Endothelial cell of umbilical vein (primary cell): Measurements from ENCODE around the gene LRRC46. TPM values are rescaled to one million over a fixed set of nuclear protein-coding genes. Genes with fewer than 3 reads are reported as not detected.

Source experiments
- BruUV-seq: library from RNA; stranded (reverse); fragments of 400-500 nt; replicated peaks from 2 replicates; lab custom pipeline; 2021; lab: Mats Ljungman, UMichigan
- CTCF ChIA-PET: fragments of 300-600, 350-600 bp; sonication (Branson Sonifier 250); formaldehyde crosslinking; loops from one replicate; lab custom pipeline; 2021; ENCODE audit warnings: antibody characterized with exemption, inconsistent platforms; lab: Charles Lee
- POLR2A ChIA-PET: fragments of 300-600, 350-600 bp; sonication (Branson Sonifier 250); formaldehyde crosslinking; loops from one replicate; lab custom pipeline; 2021; ENCODE audit warnings: antibody characterized with exemption, inconsistent platforms; lab: Charles Lee
- DNase-seq: peaks from one replicate; pipeline ENCODE4 v3.0.0-alpha.2; 2011; ENCODE audit warnings: low read depth, low spot score
- FAIRE-seq: peaks from 2 replicates; lab custom pipeline; 2011; peaks lifted over from hg19 to GRCh38; lab: Jason Lieb, UNC
- H2AFZ ChIP-seq: 2 replicates; pipeline ENCODE4 v1.6.0; 2012; ENCODE audit warnings: low read depth, low read length, control low read depth, inconsistent platforms
- H3K27ac ChIP-seq: 2 replicates; pipeline ENCODE4 v1.5.1; 2011; ENCODE audit warnings: low read depth, mild to moderate bottlenecking, control low read depth, low read length, moderate library complexity; ENCODE audit not compliant: insufficient read depth
- H3K27me3 ChIP-seq, 2 experiments: 2 replicates each; pipeline versions ENCODE4 v1.6.0 to v1.6.1; 2011; ENCODE audit warnings: low read length in 2 of 2, mixed read lengths in 1 of 2; ENCODE audit not compliant: control insufficient read depth in 2 of 2, insufficient read depth in 2 of 2
- H3K36me3 ChIP-seq, 2 experiments: 2 replicates in 1 of 2; 3 replicates in 1 of 2; pipeline ENCODE4 v1.5.1; 2011; ENCODE audit warnings: low read length in 2 of 2, mild to moderate bottlenecking in 1 of 2, moderate library complexity in 1 of 2; ENCODE audit not compliant: control insufficient read depth in 2 of 2, insufficient read depth in 2 of 2; ENCODE audit errors: extremely low read depth in 1 of 2
- H3K4me1 ChIP-seq: 3 replicates; pipeline ENCODE4 v1.5.1; 2011; ENCODE audit warnings: mild to moderate bottlenecking, low read length; ENCODE audit not compliant: control insufficient read depth, insufficient read depth; ENCODE audit errors: extremely low read depth
- H3K4me2 ChIP-seq: 2 replicates; pipeline ENCODE4 v1.6.1; 2011; ENCODE audit warnings: low read length, control low read depth, mixed read lengths; ENCODE audit not compliant: insufficient read depth
- H3K4me3 ChIP-seq, 3 experiments: fragments of 200-600 bp in 1 of 3; sonication (generic), shearing (Covaris generic) in 1 of 3; replicated peaks in 1 of 3; 2 replicates each; pipeline ENCODE4 v1.5.1; 2011 to 2016; ENCODE audit warnings: control low read depth in 3 of 3, low read length in 3 of 3, mild to moderate bottlenecking in 2 of 3, inconsistent platforms in 1 of 3, low read depth in 1 of 3, moderate library complexity in 1 of 3; ENCODE audit not compliant: insufficient read depth in 1 of 3
- H3K79me2 ChIP-seq: 2 replicates; pipeline ENCODE4 v1.6.0; 2012; ENCODE audit warnings: low read length, inconsistent platforms; ENCODE audit not compliant: control insufficient read depth, insufficient read depth
- H3K9ac ChIP-seq: replicated peaks from 2 replicates; pipeline ENCODE3; 2011; ENCODE audit warnings: low read length, control low read depth; ENCODE audit not compliant: insufficient read depth; ENCODE audit errors: extremely low read depth
- H3K9me1 ChIP-seq: replicated peaks from 3 replicates; pipeline ENCODE4 v1.6.0; 2011; ENCODE audit warnings: mild to moderate bottlenecking, low read length; ENCODE audit not compliant: control insufficient read depth, insufficient read depth; ENCODE audit errors: extremely low read depth
- H3K9me3 ChIP-seq: replicated peaks from 2 replicates; pipeline ENCODE4 v1.5.1; 2012; ENCODE audit warnings: low read length, inconsistent platforms; ENCODE audit not compliant: control insufficient read depth, insufficient read depth
- H4K20me1 ChIP-seq: replicated peaks from 2 replicates; pipeline ENCODE3; 2011; ENCODE audit warnings: mild to moderate bottlenecking, low read length; ENCODE audit not compliant: control insufficient read depth, insufficient read depth; ENCODE audit errors: extremely low read depth
- FOS ChIP-seq: IDR thresholded peaks from 2 replicates; pipeline ENCODE4 v1.6.1; 2011; ENCODE audit warnings: mild to moderate bottlenecking, low read length, moderate library complexity, borderline replicate concordance; ENCODE audit not compliant: insufficient read depth
- GATA2 ChIP-seq: IDR thresholded peaks from 2 replicates; pipeline ENCODE4 v1.7.0; 2011; ENCODE audit warnings: low read depth, mild to moderate bottlenecking, moderate library complexity, mixed read lengths, low read length; ENCODE audit not compliant: insufficient read length, insufficient read depth
- JUN ChIP-seq: IDR thresholded peaks from 2 replicates; pipeline ENCODE4 v1.6.1; 2011; ENCODE audit warnings: borderline replicate concordance, low read depth; ENCODE audit not compliant: insufficient read length, insufficient read depth
- MYC ChIP-seq: IDR thresholded peaks from one replicate; pipeline ENCODE4 v1.6.1; 2011; ENCODE audit warnings: mild to moderate bottlenecking, low read depth, low read length
- POLR2A ChIP-seq: IDR thresholded peaks from 2 replicates; pipeline ENCODE4 v1.6.1; 2012; ENCODE audit warnings: low read depth, mild to moderate bottlenecking, control low read depth, low read length
- POLR2AphosphoS5 ChIP-seq: IDR thresholded peaks from 2 replicates; pipeline ENCODE4 v1.6.1; 2012; ENCODE audit warnings: low read depth, mild to moderate bottlenecking, control low read depth, low read length, moderate library complexity; ENCODE audit not compliant: insufficient read depth
- dilution Hi-C: fragments of 300-500 bp; cut with MboI; formaldehyde crosslinking; loops from one replicate; pipeline ENCODE4 v1.15.0; 2019; ENCODE audit warnings: low sequenced_read_pairs; ENCODE audit not compliant: extremely low pct_ligation_motif_present
- intact Hi-C: fragments of 100-400 bp; cut with micrococcal nuclease; formaldehyde crosslinking; loops from one replicate; pipeline ENCODE4 v1.10.0; 2022
- polyA plus RNA-seq, 4 experiments: library from polyadenylated mRNA; depleted of rRNA in 3 of 4; stranded (reverse) in 3 of 4; unstranded in 1 of 4; fragments of >200 nt; gene quantifications; 2 replicates each; pipeline versions ENCODE4 v1.2.1 to v1.2.3, GENCODE V29; 2011 to 2012; ENCODE audit warnings: missing spikeins in 1 of 4
- total RNA-seq: library from RNA; stranded (reverse); gene quantifications from 2 replicates; pipeline ENCODE4 v1.2.3, GENCODE V29; 2021
- TF ChIP-seq, protein P1 (sequence below), 2 donors: IDR thresholded peaks; 1 replicate in 1 of 2; 2 replicates in 1 of 2; pipeline ENCODE4 v1.5.1; 2011; ENCODE audit warnings: low read length in 2 of 2, mild to moderate bottlenecking in 2 of 2, moderate library complexity in 2 of 2, control low read depth in 1 of 2, inconsistent platforms in 1 of 2, low read depth in 1 of 2; ENCODE audit not compliant: insufficient read depth in 1 of 2; ENCODE audit errors: extremely low read depth in 1 of 2

Gene LRRC46
- total and polyA plus RNA-seq, 2 donors (not counting 3 experiments of a cell fraction or from before 2014, with no cell fraction given) = 0.36 to 0.42 TPM

GRCh38 chr17:47840001-47840741 lies 8.7 kb downstream of the LRRC46 start:
- Histone ChIP-seq H3K4me2 (peak overlapping the region; percentile 45), H3K9me1 (no peaks in the 10 kb centered on the region), H4K20me1 (no peaks in the 10 kb centered on the region), H3K9ac (no peak overlapping the region), H3K27ac (no peak overlapping the region), H3K9me3 (no peaks in the 10 kb centered on the region), H3K36me3 (peaks cover 0 to 4% of the 10 kb centered on the region in 2 experiments), H3K4me3 (peak overlapping the region in 2 of 3 experiments; percentile 65 to 86), H3K27me3 (no peaks in the 10 kb centered on the region), H2AFZ (peak overlapping the region; percentile 95), H3K79me2 (no peaks in the 10 kb centered on the region), H3K4me1 (peaks cover 8% of the 10 kb centered on the region)
- ChIA-PET CTCF (interaction anchor here (0.6 to 5.3 kb wide), 10 partner anchors 9 to 178 kb away, joined by 4 to 162 read pairs (median 10); partner anchors contain the start of genes LRRC46, MRPL10, SP2 and SP6), POLR2A (interaction anchor here (0.6 to 1.0 kb wide), 2 partner anchors 9 to 56 kb away, joined by 3 to 5 read pairs; partner anchors contain the start of genes LRRC46, MRPL10 and SP2)
- no TSS peak for BruUV-seq
- TF ChIP-seq FOS = no peak
- no peak for TF ChIP-seq POLR2AphosphoS5
- TF ChIP-seq JUN = no peak
- TF ChIP-seq POLR2A = no peak
- TF ChIP-seq, protein P1, sequence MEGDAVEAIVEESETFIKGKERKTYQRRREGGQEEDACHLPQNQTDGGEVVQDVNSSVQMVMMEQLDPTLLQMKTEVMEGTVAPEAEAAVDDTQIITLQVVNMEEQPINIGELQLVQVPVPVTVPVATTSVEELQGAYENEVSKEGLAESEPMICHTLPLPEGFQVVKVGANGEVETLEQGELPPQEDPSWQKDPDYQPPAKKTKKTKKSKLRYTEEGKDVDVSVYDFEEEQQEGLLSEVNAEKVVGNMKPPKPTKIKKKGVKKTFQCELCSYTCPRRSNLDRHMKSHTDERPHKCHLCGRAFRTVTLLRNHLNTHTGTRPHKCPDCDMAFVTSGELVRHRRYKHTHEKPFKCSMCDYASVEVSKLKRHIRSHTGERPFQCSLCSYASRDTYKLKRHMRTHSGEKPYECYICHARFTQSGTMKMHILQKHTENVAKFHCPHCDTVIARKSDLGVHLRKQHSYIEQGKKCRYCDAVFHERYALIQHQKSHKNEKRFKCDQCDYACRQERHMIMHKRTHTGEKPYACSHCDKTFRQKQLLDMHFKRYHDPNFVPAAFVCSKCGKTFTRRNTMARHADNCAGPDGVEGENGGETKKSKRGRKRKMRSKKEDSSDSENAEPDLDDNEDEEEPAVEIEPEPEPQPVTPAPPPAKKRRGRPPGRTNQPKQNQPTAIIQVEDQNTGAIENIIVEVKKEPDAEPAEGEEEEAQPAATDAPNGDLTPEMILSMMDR (IDR thresholded peaks at IDR 0.05; ENCODE audit: extremely low read depth in 1 of 2, insufficient read depth in 1 of 2, low read depth in 1 of 2, low read length in 2 of 2) = no peak
- no peak for TF ChIP-seq GATA2
- TF ChIP-seq MYC = no peak
- intact Hi-C loops (loop anchor here (2.0 to 5.0 kb wide), 2 partner anchors 101 to 172 kb away; partner anchors contain the start of gene PNPO), dilution Hi-C loops (no loop called here)
- no peak for DNase-seq
- FAIRE-seq = no peak
